ENCODE results near the gene HPCAL1. TPM values are rescaled to one million over a fixed set of nuclear protein-coding genes. Genes with fewer than 3 reads are reported as not detected.

Gene HPCAL1
- total and polyA plus RNA-seq, 2 of the 8 experiments (the other 6 are each of a cell fraction or from before 2014, with no cell fraction given) = 5.8 to 8.6 TPM

- H2BK20ac ChIP-seq (ENCODE audit: low read length) = no peak overlapping the region
- no peak overlapping the region for H2BK120ac ChIP-seq (replicated peaks; ENCODE audit: low read depth, low read length)
- H3K4me2 ChIP-seq (ENCODE audit: insufficient read depth in 1 of 2, low read depth in 2 of 2, low read length in 2 of 2) = no peak overlapping the region
- ChIA-PET POLR2A (ENCODE audit: partially characterized antibody) (interaction anchor here (1.6 kb wide), 1 partner anchor 14 kb away, joined by 4 read pairs; no protein-coding TSS in a partner anchor), CTCF (ENCODE audit: partially characterized antibody) (interaction anchor here (0.6 to 1.5 kb wide), 5 partner anchors 11 to 102 kb away, joined by 3 to 4 read pairs (median 4); no protein-coding TSS in a partner anchor)
- no peaks in the 10 kb centered on the region for H3K36me3 ChIP-seq (ENCODE audit: control insufficient read depth in 2 of 4, insufficient read depth in 4 of 4, low read length in 3 of 4)
- no peak overlapping the region for H3K18ac ChIP-seq (ENCODE audit: extremely low read depth, low read length)
- no peak overlapping the region for H2AK5ac ChIP-seq (ENCODE audit: low read depth, low read length)
- no peak overlapping the region for H2AFZ ChIP-seq (ENCODE audit: low read length)
- peaks cover 0 to 14% (median 6%) of the 10 kb centered on the region in 4 experiments; a peak in 5 of 7 replicates for H3K27me3 ChIP-seq (replicated peaks in 1 of 4; ENCODE audit: control insufficient read depth in 3 of 4, extremely low read depth in 1 of 4, insufficient read depth in 3 of 4, low read length in 3 of 4)
- no peak overlapping the region for H3K4ac ChIP-seq (replicated peaks; ENCODE audit: insufficient read length, low read depth, low read length)
- no peak overlapping the region for H2BK12ac ChIP-seq (ENCODE audit: low read depth, low read length)
- TF ChIP-seq ATF3 (IDR thresholded peaks at IDR 0.05; ENCODE audit: insufficient read depth, low read depth, low read length) = no peak
- TF ChIP-seq JUN (IDR thresholded peaks at IDR 0.05; ENCODE audit: low read depth, low read length) = no peak
- TF ChIP-seq SP2 (IDR thresholded peaks at IDR 0.05; ENCODE audit: low read length) = no peak
- H2BK15ac ChIP-seq (ENCODE audit: low read length) = no peak overlapping the region
- no peak overlapping the region for H4K5ac ChIP-seq (ENCODE audit: insufficient read length, low read depth, low read length)
- no peaks in the 10 kb centered on the region for H4K20me1 ChIP-seq (replicated peaks in 1 of 2; ENCODE audit: control insufficient read depth in 1 of 2, insufficient read depth in 2 of 2, low read length in 2 of 2)
- H3K23me2 ChIP-seq (ENCODE audit: low read depth, low read length) = peaks cover 4% of the 10 kb centered on the region; the same call in 1 of the 2 replicates
- H4K8ac ChIP-seq (ENCODE audit: extremely low read depth, insufficient read depth, low read length) = no peak overlapping the region; the same call in 1 of the 2 replicates
- no peaks in the 10 kb centered on the region for H3K79me1 ChIP-seq (ENCODE audit: low read depth, low read length)
- H3K79me2 ChIP-seq (ENCODE audit: control insufficient read depth in 1 of 2, insufficient read depth in 2 of 2, low read length in 2 of 2) = no peaks in the 10 kb centered on the region
- no peak overlapping the region for H4K91ac ChIP-seq (replicated peaks; ENCODE audit: insufficient read length, low read length)
- peaks cover 0 to 8% (median 3%) of the 10 kb centered on the region in 4 experiments; a peak in 4 of 7 replicates for H3K4me1 ChIP-seq (replicated peaks in 1 of 4; ENCODE audit: control insufficient read depth in 3 of 4, insufficient read depth in 4 of 4, low read length in 3 of 4)
- no peak overlapping the region for H3K9ac ChIP-seq (replicated peaks in 1 of 4; ENCODE audit: extremely low read depth in 1 of 4, low read depth in 3 of 4, low read length in 3 of 4)
- H3K14ac ChIP-seq (ENCODE audit: insufficient read length) = no peak overlapping the region
- no peaks in the 10 kb centered on the region for H3K9me3 ChIP-seq (ENCODE audit: insufficient read depth in 2 of 2, low read depth in 1 of 2, low read length in 1 of 2)
- H3K27ac ChIP-seq (ENCODE audit: low read depth, low read length) = no peak overlapping the region
- WGBS, 2 experiments (ENCODE audit: extremely low coverage in 1 of 2, insufficient coverage in 1 of 2, insufficient read length in 1 of 2, insufficient replicate concordance in 2 of 2, low coverage in 1 of 2, low lambda C conversion rate in 2 of 2, missing lambda C conversion rate in 1 of 2) = 83% methylated on average over 17 of the region's 17 CpGs; no CpG with 5 or more reads in 1 of the 2 experiments
- DNase-seq (ENCODE audit: low read depth in 1 of 2, low spot score in 2 of 2) (no peak), FAIRE-seq (no peak)
- no peak overlapping the region for H3K23ac ChIP-seq (ENCODE audit: insufficient read length)
- H3K4me3 ChIP-seq (ENCODE audit: extremely low read depth in 1 of 4, insufficient read depth in 2 of 4, low read depth in 3 of 4, low read length in 4 of 4) = no peak overlapping the region
- no peak overlapping the region for H2BK5ac ChIP-seq (ENCODE audit: low read depth, low read length)
- no peak overlapping the region for H3K56ac ChIP-seq (replicated peaks; ENCODE audit: insufficient read length, low read depth, low read length)
Observed at GRCh38 chr2:10452956-10453904, 150.5 kb downstream of the HPCAL1 start.
